Hindlimb muscle (tissue), 1 donor: ENCODE data around the gene TMEM208. TPM values are rescaled to one million over a fixed set of nuclear protein-coding genes. Genes with fewer than 3 reads are reported as not detected.

ENCODE experiments used
- DNase-seq: peaks from one replicate; pipeline ENCODE4 v3.0.0-alpha.2; 2013
- polyA plus RNA-seq: library from polyadenylated mRNA; unstranded; fragments of 120-200 nt; gene quantifications from one replicate; pipeline ENCODE4 v1.2.1, GENCODE V29; 2013; ENCODE audit not compliant: insufficient read length

TMEM208 gene
- polyA plus RNA-seq, 1 donor, result 17.5 TPM

DNA sequence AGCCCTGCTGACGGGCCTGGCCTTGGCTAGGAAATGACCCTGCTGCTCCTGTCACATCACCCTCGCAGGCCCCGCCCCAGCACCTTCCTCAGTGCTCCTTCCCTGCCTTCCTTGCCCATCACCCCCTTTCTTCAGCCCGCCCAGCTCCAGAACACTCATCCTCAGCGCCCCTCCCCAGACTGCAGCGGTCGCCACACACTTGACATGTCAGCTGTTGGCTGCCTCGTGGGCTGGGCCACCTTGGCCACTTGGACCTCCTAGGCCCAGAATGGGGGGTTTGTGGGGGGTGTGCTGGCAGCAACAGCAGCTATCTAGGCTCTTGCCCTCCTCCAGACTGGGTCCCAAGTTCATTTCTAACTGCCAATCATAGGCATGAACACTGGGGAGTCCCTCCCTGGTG is 17.4 kb upstream of the TMEM208 start:
- DNase-seq, result no peak

DNA sequence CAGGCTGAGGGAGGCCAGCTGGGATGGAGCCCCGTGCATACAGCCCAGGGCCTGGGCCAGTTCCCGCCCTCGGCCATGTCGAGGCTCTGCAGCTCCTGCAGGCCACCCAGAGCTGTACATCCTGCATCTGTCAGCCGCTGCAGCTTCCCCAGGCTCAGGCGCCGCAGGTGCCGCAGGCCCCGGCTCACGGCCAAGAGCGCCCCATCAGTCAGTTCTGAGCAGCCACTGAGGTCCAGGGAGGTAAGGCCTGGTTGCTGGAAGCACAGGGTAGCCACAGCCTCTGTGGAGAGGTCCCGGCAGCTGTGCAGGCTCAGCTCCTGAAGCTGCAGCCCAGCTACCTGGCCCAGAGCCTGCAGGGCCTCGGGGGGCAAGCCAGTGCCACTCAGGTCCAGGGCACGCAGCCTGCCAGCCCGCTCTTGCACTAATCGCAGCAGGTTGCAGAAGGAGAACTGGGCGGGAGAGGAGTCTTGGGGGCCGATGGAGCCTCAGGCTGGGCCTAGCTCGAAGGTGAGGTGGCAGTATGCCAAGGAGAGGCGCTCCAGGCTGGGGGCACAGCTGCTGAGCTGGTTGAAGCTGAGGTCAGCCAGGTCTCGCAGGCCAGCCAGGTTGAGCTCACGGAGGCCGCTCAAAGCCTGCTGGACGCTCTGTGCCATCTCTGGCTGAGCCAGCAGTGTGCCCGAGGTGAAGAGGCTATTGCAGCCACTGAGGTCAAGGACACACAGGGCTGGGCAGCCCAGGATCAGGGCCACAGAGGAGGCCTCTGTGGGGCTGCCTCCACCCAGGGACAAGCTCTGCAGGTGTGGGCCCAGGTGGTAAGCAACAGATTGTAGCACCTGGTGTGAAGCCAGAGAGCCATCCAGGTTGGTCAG is 16.6 kb upstream of the TMEM208 start:
- no peak for DNase-seq

DNA sequence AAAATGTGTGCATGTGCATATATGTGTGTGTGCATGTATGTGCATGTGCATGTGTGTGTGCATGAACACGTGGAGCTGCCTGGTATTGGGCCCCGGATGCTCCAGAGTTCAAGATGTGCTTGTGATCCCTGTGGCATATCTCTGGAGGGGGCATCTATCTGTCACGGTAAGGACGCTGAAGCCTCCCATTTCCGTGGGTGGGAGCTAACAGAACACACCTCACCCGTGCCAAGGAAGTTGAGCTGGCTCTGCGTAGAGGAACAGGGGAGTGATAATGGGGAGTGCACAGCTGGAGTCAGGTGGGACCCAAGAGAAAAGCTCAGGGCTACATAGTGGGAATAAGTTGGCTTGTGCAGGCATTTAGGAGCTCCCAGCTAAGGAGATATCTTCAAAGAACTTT is 15.3 kb upstream of the TMEM208 start:
- DNase-seq, result no peak

DNA sequence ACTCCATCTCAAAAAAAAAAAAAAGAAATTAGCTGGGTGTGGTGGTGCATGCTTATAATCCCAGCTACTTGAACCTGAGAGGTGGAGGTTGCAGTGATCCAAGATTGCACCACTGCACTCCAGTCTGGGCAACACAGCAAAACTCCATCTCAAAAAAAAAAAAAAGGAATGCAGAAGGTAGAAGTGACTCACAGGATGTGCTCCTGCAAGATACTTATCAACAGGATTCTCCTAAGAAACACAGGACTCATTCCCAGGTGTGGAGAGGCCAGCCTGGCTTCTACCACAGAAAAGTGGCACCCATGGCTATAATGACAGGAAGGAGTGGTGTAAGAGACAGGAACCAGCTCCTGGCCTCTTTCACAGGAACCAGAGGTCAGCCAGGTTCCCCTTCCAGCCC is 14.2 kb upstream of the TMEM208 start:
- no peak for DNase-seq

DNA sequence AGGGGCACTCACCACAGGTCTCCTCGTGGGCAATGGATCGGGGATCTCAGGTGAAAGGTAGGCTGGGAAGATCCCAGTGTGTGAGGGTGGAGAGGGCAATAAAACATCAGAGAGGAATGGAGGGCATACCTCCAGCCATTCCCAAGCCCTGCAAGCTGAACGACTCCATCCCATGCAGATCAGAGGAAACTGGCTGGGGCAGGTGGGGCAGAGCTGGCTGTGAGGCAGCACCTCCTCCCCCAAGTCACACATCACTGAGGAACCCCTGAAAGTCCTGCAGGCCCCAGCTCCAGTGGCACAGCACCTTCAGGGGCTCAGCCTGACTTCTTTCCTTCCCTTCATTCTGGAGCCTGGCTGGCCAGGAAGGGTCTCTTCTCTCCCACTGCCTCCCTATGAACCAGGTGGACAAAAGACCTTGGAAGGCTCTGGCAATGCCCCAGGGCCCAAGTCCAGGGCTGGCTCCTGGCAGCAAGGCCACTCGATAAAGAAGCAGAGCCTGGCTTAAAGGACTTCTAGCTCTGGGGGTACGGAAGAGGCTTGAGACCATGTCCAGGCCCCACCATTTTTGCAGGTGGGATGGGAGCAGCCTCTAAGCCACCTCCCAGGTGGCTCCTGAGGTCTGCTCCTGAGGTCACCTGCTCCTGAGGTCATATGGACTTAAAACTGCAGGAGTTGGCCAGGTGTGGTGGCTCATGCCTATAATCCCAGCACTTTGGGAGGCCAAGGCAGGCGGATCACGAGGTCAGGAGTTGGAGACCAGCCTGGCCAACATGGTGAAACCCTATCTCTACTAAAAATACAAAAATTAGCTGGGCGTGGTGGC is 13.5 kb upstream of the TMEM208 start:
- DNase-seq, result no peak

DNA sequence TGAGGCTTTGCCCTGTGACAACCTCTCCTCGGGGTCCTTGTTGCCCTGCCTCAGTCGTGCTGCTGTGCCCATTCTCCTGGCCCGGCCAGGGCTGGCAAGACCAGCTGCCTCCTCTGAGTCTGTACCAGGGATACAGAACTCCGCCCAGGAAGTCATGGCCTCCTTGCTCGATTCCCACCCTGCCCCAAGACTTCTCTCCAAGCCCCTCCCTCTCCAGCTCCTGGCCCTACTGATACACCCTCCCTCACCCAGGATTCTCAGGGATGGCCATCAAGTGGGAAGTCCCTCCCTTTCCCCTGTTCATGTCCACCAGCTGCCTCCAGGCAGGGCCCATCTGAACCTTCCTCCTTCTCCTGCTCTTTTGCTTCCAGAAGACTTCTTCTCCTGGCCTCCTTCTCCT is 11.2 kb upstream of the TMEM208 start:
- DNase-seq, result no peak

DNA sequence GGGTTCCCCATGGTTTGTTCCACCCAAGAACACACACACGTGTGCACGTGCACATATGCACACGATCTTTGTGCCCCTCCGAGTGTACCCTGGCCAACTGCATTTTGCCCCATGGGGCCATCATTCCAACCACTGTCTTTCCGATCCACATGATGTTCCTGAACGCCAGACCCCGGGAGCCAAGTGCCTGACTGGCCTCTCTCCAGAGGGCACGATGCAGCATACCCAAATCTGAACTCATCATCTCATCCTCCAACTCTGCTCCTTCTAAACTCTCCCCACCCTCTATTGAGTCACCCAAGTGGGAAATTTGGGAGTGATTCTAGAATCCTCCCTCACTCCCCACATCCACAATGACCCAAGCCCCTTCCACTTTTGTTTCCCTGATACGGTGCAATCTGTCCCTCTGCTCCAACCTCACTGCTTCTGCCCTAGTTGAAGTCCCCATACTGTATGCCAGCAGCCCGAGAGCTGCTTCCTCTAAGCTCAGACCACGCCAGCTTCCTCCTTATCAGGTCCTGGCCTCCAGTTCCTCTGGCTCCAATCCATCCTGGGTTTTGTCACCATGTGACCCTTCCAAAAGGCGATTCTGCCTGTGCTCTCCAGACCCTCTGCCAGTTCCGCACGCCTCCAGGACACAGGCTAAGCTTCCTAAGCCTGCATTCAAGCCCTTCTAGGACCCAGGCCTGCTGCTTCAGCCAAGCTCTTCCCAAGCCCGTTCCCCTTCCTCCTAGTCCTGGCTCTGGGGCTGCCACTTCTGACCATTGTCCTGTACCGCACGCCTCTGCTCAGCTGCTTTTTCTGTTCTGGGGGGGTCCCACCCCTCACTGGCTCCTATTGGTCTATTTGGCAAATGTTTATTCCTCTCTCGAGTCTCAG is 10.1 kb upstream of the TMEM208 start:
- no peak for DNase-seq

DNA sequence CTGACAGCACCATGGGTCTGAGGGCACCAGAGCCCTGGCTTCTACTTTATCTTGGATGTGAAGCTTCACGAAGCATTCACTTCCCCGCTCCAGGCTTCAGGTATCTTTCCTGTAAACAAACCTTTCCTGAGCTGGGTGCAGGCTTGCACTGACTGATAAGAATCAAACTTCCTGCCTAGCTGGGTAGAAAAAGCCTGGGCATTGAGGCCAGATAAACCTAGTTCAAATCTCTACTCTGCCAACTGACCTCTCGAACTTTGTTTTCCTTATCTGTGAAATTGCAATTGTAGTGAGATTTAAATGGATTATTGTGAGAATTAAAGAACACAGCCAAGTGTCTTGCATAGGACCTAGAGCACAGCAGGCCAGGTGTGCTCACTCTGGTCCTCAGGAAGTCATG is 2.9 kb upstream of the TMEM208 start:
- no peak for DNase-seq

DNA sequence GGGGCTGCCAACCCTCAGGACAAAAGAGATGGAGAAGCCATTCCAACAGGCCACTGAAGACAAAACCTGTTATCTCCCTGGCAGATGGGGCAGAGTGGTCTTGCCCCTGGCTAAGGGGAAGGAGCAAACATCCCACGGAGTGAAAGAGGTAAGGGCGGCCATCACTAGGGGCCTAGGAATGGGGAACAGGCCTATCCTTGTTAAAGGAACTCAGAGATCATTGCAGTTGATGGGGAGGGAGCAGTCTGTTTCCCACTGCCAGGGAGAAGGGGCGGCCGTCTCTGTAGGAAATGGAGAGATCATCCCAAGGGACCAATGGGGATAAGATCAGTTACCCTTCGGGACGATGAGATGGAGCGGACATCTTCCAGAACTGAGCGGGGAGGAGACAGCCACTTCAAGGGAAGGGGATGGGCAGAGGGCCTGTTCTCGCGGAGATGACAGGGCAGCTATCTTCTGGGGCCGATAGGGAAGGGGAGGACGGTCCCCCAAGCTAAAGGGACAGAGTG is 581 bp upstream of the TMEM208 start:
- no peak for DNase-seq

DNA sequence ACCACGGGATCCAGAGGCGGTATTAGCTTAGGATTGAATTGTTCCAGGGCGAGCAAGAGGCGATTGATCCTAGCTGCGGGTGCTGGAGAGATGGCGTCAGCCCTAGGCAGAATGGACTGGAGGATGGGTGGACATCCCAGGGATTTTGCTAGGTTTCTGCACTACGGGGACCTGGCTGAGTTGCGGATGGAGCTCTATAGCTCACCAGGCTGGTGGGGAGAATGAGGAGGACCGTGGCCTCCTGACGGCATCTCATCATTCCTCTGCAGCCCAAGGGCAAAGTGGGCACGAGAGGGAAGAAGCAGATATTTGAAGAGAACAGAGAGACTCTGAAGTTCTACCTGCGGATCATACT is 614 bp downstream of the TMEM208 start:
- no peak for DNase-seq

DNA sequence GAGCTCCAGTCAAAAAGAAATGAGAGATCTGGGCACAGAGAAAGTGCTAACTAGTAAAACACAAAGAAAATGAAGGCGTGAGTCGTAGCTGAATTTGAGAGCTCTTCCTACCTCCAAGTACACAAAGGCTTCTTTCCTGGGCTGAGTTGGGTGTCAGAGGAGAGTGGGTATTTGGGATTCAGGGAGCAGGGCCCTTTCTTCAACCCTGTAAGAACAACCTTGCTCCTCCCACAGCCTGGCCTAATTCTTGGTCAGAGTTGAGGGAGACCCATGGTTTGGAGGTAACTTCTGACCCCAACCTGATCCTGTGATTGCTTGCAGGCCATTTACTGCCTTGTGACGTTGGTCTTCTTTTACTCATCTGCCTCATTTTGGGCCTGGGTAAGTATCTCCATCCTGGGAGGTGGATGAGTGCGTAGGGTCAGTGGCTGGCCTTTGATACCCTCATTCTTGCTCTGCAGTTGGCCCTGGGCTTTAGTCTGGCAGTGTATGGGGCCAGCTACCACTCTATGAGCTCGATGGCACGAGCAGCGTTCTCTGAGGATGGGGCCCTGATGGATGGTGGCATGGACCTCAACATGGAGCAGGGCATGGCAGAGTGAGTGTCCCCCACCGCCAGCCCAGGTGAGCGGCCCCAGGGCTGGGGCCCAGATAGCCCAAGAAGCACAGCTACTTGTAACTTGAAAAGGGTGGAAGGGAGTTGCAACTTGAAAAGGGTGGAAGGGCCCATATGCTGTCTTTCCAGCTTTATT is 1.3 kb downstream of the TMEM208 start:
- no peak for DNase-seq

DNA sequence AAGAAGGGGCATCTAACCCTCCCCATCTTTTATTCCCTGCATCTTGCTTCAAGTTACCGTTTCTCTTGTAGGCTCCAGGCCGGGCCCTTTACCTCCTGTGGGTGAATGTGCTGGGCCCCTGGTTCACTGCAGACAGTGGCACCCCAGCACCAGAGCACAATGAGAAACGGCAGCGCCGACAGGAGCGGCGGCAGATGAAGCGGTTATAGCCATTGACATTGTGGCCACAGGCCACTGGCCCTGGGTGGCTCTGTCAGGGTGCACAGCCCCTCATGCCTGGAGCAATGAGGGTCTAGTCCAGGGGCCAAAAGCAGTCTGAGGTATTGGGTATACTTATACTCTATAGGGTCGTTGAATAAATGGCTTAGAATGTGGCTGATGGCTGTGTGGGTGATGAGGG is 2.0 kb downstream of the TMEM208 start:
- DNase-seq, result no peak

DNA sequence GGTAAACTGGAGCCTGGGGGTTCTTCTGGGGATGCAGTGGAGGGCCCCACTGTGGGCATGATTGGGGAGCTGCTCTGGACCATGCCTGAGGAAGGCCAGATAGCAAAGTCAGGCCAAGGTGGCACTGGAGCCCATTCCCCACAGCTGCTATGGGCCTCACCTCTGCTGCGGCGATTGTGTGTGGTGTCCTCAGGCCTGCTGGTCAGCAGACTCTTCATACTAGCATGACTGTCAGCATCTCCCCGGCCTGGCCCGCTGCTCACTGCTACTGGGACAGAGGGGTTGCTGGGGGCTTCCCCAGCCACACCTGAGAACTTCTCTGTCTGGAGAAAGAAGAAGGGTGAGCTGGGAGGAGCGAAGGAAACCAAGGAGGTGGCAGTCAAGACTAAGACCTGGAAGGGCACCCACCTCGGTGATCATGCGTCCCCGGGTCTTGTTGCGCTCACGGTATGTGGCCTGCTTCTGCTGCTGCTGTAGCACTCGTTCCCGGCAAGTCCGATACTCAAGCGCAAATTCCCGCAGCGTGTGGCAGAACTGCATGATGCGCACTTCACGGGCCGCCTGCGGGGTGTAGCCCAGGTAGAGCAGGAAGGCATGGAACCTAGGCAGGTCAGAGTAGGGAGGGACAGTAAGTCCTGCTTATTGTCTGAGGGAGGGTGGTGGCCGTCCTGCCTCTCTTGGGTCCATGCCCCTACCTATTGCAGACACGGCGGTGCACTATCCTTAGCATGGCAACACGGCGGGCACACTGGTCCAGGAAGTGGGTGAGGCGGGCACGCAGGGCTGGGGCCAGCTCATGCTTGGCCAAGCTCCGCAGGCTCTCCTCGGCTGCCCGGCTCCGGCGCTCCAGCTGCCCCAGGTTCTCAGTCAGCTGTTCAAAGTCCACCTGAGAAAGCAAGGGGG is 3.2 kb downstream of the TMEM208 start:
- no peak for DNase-seq

DNA sequence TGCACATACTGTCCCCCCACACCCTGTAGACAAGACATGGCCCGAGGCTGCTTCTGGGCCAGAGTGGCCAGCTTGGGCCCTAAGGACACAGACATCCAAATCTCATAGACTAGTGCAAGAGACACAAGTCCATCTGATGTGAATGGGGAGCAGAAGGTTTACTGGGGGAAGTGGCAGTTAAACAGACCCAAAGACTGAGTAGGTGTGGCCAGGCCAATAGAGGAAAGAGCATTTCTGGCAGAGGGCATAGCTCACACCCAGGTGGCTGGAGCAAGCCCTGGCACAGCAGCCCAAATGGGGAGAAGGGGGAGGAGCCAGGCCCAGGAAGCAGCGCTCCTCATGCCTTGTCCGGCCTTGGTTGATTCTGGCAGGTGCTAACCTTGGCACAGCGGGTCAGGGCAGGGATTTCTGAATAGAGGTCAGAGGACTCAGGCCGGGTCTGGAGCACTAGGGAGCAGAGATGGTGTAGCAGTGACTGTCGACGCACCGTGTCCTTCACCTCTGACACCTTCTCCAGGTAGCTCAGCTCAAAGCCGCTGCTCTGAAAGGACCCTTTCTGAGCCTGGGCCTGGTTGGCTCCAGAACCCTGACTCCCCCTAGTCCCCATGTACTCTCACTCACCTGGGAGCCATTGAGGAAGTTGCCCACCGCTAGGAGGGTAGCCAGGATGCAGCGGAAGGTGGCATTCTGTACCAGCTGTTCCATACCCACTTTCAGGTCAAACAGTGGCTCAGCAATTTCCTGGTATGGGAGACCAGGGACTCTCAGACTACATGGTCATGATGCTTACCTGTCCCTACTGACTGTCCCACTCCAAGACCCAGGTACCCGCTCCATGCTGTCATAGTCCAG is 4.1 kb downstream of the TMEM208 start:
- DNase-seq, result no peak

DNA sequence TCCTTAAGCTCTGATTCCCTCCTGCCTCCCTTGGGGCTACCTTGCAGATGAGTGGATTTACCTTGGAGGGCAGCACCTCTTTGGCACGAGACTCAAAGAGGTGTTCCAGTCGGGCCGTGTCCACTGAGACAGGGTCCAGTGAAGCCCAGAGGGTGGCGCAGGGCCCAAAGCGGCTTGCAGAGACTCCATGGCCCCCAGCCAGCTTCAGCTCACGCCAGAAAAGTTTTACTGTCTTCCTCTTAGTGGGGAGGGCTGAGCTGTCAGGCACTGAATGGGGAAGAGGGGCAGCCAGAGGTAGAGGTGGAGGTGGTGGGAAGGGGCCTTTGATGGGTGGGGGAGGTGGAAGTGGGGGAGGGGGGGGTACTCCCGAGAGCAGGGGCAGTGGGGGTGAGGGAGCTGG is 6.7 kb downstream of the TMEM208 start:
- no peak for DNase-seq

DNA sequence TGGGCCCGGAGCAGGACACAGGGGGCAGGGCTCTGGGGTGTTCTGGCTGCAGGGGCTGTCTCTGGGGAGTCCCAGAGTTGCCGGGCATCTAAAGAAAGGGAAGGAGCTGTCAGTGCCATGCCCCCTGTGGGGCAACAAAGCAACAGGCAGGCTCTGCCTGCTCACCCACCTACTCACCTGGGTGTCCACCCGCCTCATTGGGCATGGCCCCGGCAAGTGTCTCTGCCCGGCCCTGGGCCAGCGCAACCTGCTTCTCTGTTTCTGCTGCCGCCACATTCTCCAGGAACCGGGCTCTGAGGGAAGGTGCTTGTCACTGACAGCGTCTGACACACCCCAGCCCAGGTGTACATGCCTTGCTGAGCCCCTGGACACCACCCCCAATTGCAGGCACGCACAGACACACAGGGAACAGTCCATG is 7.3 kb downstream of the TMEM208 start:
- DNase-seq, result no peak

DNA sequence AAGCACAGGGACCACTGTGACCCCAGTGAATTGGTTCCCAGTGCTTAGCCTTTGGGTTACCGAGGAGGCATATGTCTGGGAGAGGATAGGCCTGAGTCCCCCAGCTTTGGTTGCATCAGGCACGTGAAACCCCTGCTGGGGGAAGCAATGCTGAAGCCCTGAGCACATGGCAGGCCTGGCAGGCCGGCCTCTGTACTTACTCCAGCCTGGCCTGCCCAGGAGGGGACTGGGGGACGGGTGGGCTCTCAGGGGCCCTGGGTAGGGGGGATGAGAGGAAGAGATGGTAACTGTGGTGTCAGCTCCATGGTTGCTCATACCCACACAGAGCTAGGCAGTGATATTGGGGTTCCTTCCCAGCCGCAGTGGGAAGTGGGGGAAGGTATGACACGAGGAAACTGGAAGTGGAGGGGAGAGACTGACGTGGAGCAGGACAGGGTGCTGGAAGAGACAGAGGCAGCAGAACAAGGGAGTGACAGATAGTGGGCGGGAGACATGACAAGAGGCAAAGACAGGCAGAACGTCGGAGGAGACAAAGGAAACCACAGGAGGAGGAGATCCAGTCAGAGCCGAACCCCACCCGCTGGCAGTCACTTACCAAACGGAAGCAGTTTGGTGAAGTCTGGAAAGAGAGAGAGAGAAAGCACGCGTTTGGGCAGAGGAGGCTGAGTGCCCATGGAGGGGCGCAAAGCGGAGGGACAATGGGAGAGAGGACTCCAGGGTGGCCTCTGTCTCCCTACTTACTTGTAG is 9.1 kb downstream of the TMEM208 start:
- DNase-seq, result no peak

DNA sequence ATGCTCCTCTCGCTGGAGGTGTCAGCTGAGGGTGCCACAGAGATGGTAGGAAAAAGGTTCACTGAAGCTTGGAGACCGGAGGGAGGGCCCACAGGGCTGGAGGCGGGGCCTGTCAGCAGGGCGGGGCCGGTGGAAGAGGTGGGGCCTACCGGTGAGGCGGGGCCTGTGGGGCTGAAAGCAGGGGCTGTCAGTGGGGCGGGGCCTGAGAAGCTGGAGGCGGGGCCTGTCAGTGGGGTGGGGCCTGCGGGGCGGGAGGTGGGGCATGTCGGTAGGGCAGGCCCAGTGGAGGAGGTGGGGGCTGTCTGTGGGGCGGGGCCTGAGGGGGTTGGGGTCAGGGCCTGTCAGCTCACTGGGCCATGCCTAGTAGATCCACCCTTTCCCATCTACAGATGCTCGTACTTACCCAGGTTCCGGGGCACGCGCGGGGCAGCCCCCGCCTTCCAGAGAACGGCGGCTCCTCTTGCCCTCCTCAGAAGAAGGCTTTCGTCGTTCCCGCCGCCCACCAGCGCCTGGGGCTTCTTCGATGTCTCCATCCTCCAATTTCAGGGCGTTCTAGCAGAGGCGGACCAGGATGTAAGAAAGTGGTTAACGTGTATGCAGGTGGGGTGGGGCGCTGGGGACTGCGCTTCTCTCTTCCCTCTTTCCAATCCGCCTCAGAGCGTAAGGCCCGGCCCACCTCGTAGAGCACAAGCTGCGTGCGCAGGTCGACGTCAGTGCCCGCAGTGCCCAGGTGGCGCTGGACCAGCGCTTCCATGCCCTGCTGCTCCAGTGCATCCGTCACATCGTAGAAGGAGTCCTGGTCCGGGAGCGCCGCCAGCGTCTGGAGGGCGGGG is 9.8 kb downstream of the TMEM208 start:
- no peak for DNase-seq
